ENCODE measurements around the gene PPP1R13B.

- TF ChIP-seq CTCF (IDR thresholded peaks at IDR 0.05; ENCODE audit: low read depth, low read length) = no peak
- no peak for TF ChIP-seq POLR2A (IDR thresholded peaks at IDR 0.05; ENCODE audit: extremely low read depth, insufficient read length)
- no peak for TF ChIP-seq MAX (IDR thresholded peaks at IDR 0.05; ENCODE audit: low read depth, low read length)
Observed at GRCh38 chr14:103855734-103856095, 8.3 kb upstream of the PPP1R13B start.

Measured in NB4 (cell line).